PC-3 (cell line): Measurements from ENCODE around the gene HSD17B13. TPM values are rescaled to one million over a fixed set of nuclear protein-coding genes. Genes with fewer than 3 reads are reported as not detected.
"Not testable (repeated sequence)": the region's sequence is repeated elsewhere in the genome, so short reads cannot be mapped to it uniquely, and the experiment has no call there.

ENCODE experiments used
- ATAC-seq: fragments of 200-7000 bp; cut with Tn5 transposase; 2 replicates; pipeline ENCODE4 v1.9.1; 2020; ENCODE audit warnings: mild to moderate bottlenecking, moderate library complexity
- BruUV-seq: library from RNA; stranded (reverse); fragments of 400-500 nt; replicated peaks from 2 replicates; lab custom pipeline; 2021; lab: Mats Ljungman, UMichigan
- CTCF ChIA-PET: fragments of 300-600 bp; sonication (Branson Sonifier 250); formaldehyde crosslinking; loops from one replicate; lab custom pipeline; 2022; ENCODE audit warnings: antibody characterized with exemption; lab: Charles Lee
- POLR2A ChIA-PET: fragments of 300-600 bp; sonication (Branson Sonifier 250); formaldehyde crosslinking; loops from one replicate; lab custom pipeline; 2022; ENCODE audit warnings: antibody characterized with exemption; ENCODE audit not compliant: unreplicated experiment; lab: Charles Lee
- DNase-seq: peaks from one replicate; pipeline ENCODE4 v3.0.0-alpha.2; 2015
- H2AFZ ChIP-seq: fragments of 300-600 bp; sonication (generic); 2 replicates; pipeline ENCODE4 v1.6.0; 2016; ENCODE audit warnings: antibody characterized with exemption, low read length
- H3F3A ChIP-seq: fragments of 300-600 bp; sonication (generic); one replicate; pipeline ENCODE4 v1.6.0; 2017; ENCODE audit warnings: antibody characterized with exemption, low read length, control low read depth, mild to moderate bottlenecking; ENCODE audit not compliant: unreplicated experiment
- H3K27ac ChIP-seq: fragments of 300-600 bp; sonication (generic); 2 replicates; pipeline ENCODE4 v1.5.1; 2016; ENCODE audit warnings: mild to moderate bottlenecking, low read length
- H3K27me3 ChIP-seq: fragments of 300-600 bp; sonication (generic); 2 replicates; pipeline ENCODE4 v1.6.1; 2016; ENCODE audit warnings: low read length, mixed read lengths
- H3K36me3 ChIP-seq: fragments of 300-600 bp; sonication (generic); 2 replicates; pipeline ENCODE4 v1.6.1; 2016; ENCODE audit warnings: low read depth, mixed run types, low read length, mixed read lengths
- H3K4me1 ChIP-seq: fragments of 300-600 bp; sonication (generic); 2 replicates; pipeline ENCODE4 v1.5.1; 2016; ENCODE audit warnings: low read length; ENCODE audit not compliant: insufficient read depth
- H3K4me2 ChIP-seq: fragments of 300-600 bp; sonication (generic); 2 replicates; pipeline ENCODE4 v1.6.0; 2016; ENCODE audit warnings: low read length
- H3K4me3 ChIP-seq: fragments of 300-600 bp; sonication (generic); 2 replicates; pipeline ENCODE4 v1.5.1; 2016; ENCODE audit warnings: mild to moderate bottlenecking, low read length, mixed read lengths
- H3K79me2 ChIP-seq: fragments of 300-600 bp; sonication (generic); 2 replicates; pipeline ENCODE4 v1.6.1; 2017; ENCODE audit warnings: low read length, mixed read lengths
- H3K9ac ChIP-seq: fragments of 300-600 bp; sonication (generic); 2 replicates; pipeline ENCODE4 v1.6.0; 2016; ENCODE audit warnings: mild to moderate bottlenecking, low read length
- H3K9me2 ChIP-seq: fragments of 300-600 bp; sonication (generic); replicated peaks from 2 replicates; pipeline ENCODE4 v1.6.1; 2016; ENCODE audit warnings: mixed run types, low read length, mixed read lengths
- H3K9me3 ChIP-seq: fragments of 300-600 bp; sonication (generic); 2 replicates; pipeline ENCODE4 v1.6.1; 2016; ENCODE audit warnings: low read length, mixed read lengths
- H4K20me1 ChIP-seq: fragments of 300-600 bp; sonication (generic); 2 replicates; pipeline ENCODE4 v1.6.1; 2016; ENCODE audit warnings: low read length, mixed read lengths
- CTCF ChIP-seq: fragments of 300-600 bp; sonication (generic); conservative IDR thresholded peaks from 2 replicates; pipeline ENCODE4 v1.5.1; 2017; ENCODE audit warnings: antibody characterized with exemption, low read depth, mild to moderate bottlenecking, low read length
- EZH2 ChIP-seq: fragments of 300-600 bp; sonication (generic); IDR thresholded peaks from one replicate; pipeline ENCODE4 v1.6.1; 2017; ENCODE audit warnings: antibody characterized with exemption, mild to moderate bottlenecking, low read length; ENCODE audit not compliant: unreplicated experiment
- EZH2phosphoT487 ChIP-seq: fragments of 300-600 bp; sonication (generic); IDR thresholded peaks from 2 replicates; pipeline ENCODE4 v1.6.1; 2018; ENCODE audit warnings: mild to moderate bottlenecking, antibody characterized with exemption, low read length, borderline replicate concordance
- intact Hi-C: fragments of 100-400 bp; cut with micrococcal nuclease; formaldehyde crosslinking; loops from 2 replicates; pipeline ENCODE4 v1.9.0; 2023
- total RNA-seq: library from RNA; depleted of rRNA; stranded (reverse); fragments of >200 nt; gene quantifications from 2 replicates; pipeline ENCODE4 v1.2.3, GENCODE V29; 2014

HSD17B13 gene
- total RNA-seq, 1 experiment from 2014 or later = 0.18 TPM

DNA sequence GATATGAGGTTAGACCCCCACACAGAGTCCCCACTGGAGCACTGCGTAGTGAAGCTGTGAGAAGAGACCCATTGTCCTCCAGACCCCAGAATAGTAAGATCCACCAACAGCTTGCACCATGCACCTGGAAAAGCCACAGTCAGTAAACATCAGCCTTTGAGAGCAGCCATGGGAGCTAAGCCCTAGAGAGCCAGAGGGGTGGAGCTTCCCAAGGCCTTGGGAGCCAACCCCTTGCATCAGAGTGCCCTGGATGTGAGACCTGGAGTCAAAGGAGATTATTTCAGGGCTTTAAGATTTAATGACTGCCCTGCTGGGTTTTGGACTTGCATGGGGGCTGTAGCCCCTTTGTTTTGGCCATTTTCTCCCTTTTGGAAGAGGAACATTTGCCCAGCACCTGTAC is 35.7 kb downstream of the HSD17B13 start:
- POLR2A ChIA-PET = no interaction called here
- Histone ChIP-seq H3K79me2 (no peaks in the 10 kb centered on the region), H3K9me3 (no peaks in the 10 kb centered on the region), H3F3A (no peaks in the 10 kb centered on the region), H3K9me2 (no peaks in the 10 kb centered on the region), H3K4me2 (no peak overlapping the region), H2AFZ (no peak overlapping the region), H3K4me3 (no peak overlapping the region), H3K9ac (no peak overlapping the region), H4K20me1 (no peaks in the 10 kb centered on the region), H3K4me1 (no peaks in the 10 kb centered on the region), H3K27me3 (no peaks in the 10 kb centered on the region), H3K27ac (no peak overlapping the region), H3K36me3 (no peaks in the 10 kb centered on the region)
- CTCF ChIA-PET = no interaction called here
- intact Hi-C loops = no loop called here
- ATAC-seq (no peak), DNase-seq (no peak)
- no TSS peak for BruUV-seq
- TF ChIP-seq EZH2 = no peak

DNA sequence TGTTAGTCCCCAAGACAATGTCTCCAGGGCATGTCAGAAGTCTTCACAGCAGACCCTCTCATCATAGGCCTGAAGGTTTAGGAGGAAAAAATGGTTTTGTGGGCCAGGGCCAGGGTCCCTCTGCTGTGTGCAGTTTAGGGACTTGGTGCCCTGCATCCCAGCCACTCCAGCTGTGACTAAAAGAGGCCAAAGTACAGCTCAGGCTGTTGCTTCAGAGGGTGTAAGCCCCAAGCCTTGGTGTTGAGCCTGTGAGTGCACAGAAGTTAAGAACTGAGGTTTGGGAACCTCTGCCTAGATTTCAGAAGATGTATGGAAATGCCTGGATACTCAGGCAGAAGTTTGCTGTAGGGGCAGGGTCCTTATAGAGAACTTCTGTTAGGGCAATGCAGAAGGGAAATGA is 38.4 kb downstream of the HSD17B13 start:
- BruUV-seq, H3K79me2 ChIP-seq, H3K4me3 ChIP-seq, H3F3A ChIP-seq, CTCF ChIA-PET, H3K9me2 ChIP-seq, H3K9me3 ChIP-seq, H3K4me1 ChIP-seq, POLR2A ChIA-PET, H3K4me2 ChIP-seq, H4K20me1 ChIP-seq, H2AFZ ChIP-seq, H3K27me3 ChIP-seq, H3K9ac ChIP-seq, DNase-seq, H3K27ac ChIP-seq, intact Hi-C loops, H3K36me3 ChIP-seq, ATAC-seq: not testable (repeated sequence)

- Histone ChIP-seq H3K4me1 (no peaks in the 10 kb centered on the region), H3K27me3 (no peaks in the 10 kb centered on the region), H3K4me2 (no peak overlapping the region), H3K9me2 (no peaks in the 10 kb centered on the region), H3K27ac (no peak overlapping the region), H2AFZ (no peak overlapping the region), H4K20me1 (no peaks in the 10 kb centered on the region), H3K9me3 (no peaks in the 10 kb centered on the region), H3K4me3 (no peak overlapping the region), H3K79me2 (no peaks in the 10 kb centered on the region), H3K9ac (no peak overlapping the region), H3K36me3 (no peaks in the 10 kb centered on the region), H3F3A (no peaks in the 10 kb centered on the region)
- DNase-seq (no peak), ATAC-seq (no peak)
- BruUV-seq = no TSS peak
- POLR2A ChIA-PET = no interaction called here
- TF ChIP-seq CTCF (no peak), EZH2phosphoT487 (no peak), EZH2 (no peak)
- intact Hi-C loops = no loop called here
- CTCF ChIA-PET = no interaction called here
Measured at GRCh38 chr4:87283151-87283550, 39.5 kb downstream of the HSD17B13 start.

- H3K4me3 ChIP-seq = no peak overlapping the region
- no peaks in the 10 kb centered on the region for H3K79me2 ChIP-seq
- ATAC-seq (no peak), DNase-seq (no peak)
- CTCF ChIA-PET = no interaction called here
- H3K9ac ChIP-seq = no peak overlapping the region
- no peaks in the 10 kb centered on the region for H3K4me1 ChIP-seq
- H3K9me2 ChIP-seq = no peaks in the 10 kb centered on the region
- H2AFZ ChIP-seq = no peak overlapping the region
- BruUV-seq = no TSS peak
- no peaks in the 10 kb centered on the region for H3K9me3 ChIP-seq
- POLR2A ChIA-PET = no interaction called here
- no peak for TF ChIP-seq CTCF
- no peak overlapping the region for H3K4me2 ChIP-seq
- intact Hi-C loops = no loop called here
- H3K27ac ChIP-seq = no peak overlapping the region
- H3K36me3 ChIP-seq = no peaks in the 10 kb centered on the region
- H3F3A ChIP-seq = no peaks in the 10 kb centered on the region
- H4K20me1 ChIP-seq = no peaks in the 10 kb centered on the region
- H3K27me3 ChIP-seq = no peaks in the 10 kb centered on the region
Measured at GRCh38 chr4:87281603-87282002, 41.1 kb downstream of the HSD17B13 start.
